H9 (cell line): ENCODE data around the gene SPATA6L. TPM values are rescaled to one million over a fixed set of nuclear protein-coding genes. Genes with fewer than 3 reads are reported as not detected.
A peak's percentile ranks its signal among the peaks of the same experiment; 100 is the strongest.

ENCODE experiments used
- DNase-seq: peaks from one replicate; pipeline ENCODE4 v3.0.0-alpha.2; 2017
- H2AFZ ChIP-seq: one replicate; pipeline ENCODE4 v1.6.1; 2013; ENCODE audit warnings: mild to moderate bottlenecking, low read length, control low read depth, moderate library complexity
- H2AK5ac ChIP-seq: 2 replicates; pipeline ENCODE4 v1.6.1; 2013; ENCODE audit warnings: low read length, control low read depth, mixed read lengths; ENCODE audit not compliant: insufficient read length
- H2BK120ac ChIP-seq: one replicate; pipeline ENCODE4 v1.6.1; 2013; ENCODE audit warnings: low read depth, mild to moderate bottlenecking, low read length, control low read depth, inconsistent platforms; ENCODE audit not compliant: poor library complexity, severe bottlenecking
- H2BK12ac ChIP-seq: 2 replicates; pipeline ENCODE4 v1.6.1; 2013; ENCODE audit warnings: low read length, control low read depth, mixed read lengths, low read depth; ENCODE audit not compliant: insufficient read length
- H2BK15ac ChIP-seq: 2 replicates; pipeline ENCODE4 v1.6.1; 2013; ENCODE audit warnings: low read depth, low read length, control low read depth
- H2BK20ac ChIP-seq: one replicate; pipeline ENCODE4 v1.6.1; 2013; ENCODE audit warnings: low read depth, mild to moderate bottlenecking, low read length, control low read depth, inconsistent platforms; ENCODE audit not compliant: poor library complexity, severe bottlenecking
- H2BK5ac ChIP-seq: 2 replicates; pipeline ENCODE4 v1.6.1; 2013; ENCODE audit warnings: low read length, control low read depth, mixed read lengths; ENCODE audit not compliant: insufficient read length
- H3K14ac ChIP-seq: 2 replicates; pipeline ENCODE4 v1.6.1; 2013; ENCODE audit warnings: low read length, control low read depth; ENCODE audit not compliant: insufficient read depth
- H3K18ac ChIP-seq: 2 replicates; pipeline ENCODE4 v1.6.1; 2013; ENCODE audit warnings: low read depth, mild to moderate bottlenecking, mixed read lengths, low read length, control low read depth; ENCODE audit not compliant: insufficient read length
- H3K23ac ChIP-seq: 2 replicates; pipeline ENCODE4 v1.6.1; 2013; ENCODE audit warnings: low read length, control low read depth, mixed read lengths, low read depth; ENCODE audit not compliant: insufficient read length
- H3K23me2 ChIP-seq: 2 replicates; pipeline ENCODE4 v1.6.1; 2013; ENCODE audit warnings: low read depth, mild to moderate bottlenecking, mixed read lengths, low read length, control low read depth; ENCODE audit not compliant: insufficient read length, poor library complexity, severe bottlenecking
- H3K27ac ChIP-seq: 2 replicates; pipeline ENCODE4 v1.5.1; 2013; ENCODE audit warnings: low read length, control low read depth, mixed read lengths, low read depth; ENCODE audit not compliant: insufficient read length
- H3K27me3 ChIP-seq: 2 replicates; pipeline ENCODE4 v1.6.1; 2013; ENCODE audit warnings: low read length, control low read depth, inconsistent platforms; ENCODE audit not compliant: insufficient read depth
- H3K4ac ChIP-seq: 2 replicates; pipeline ENCODE4 v1.6.1; 2013; ENCODE audit warnings: low read depth, mild to moderate bottlenecking, control low read depth, inconsistent platforms, low read length, moderate library complexity
- H3K4me1 ChIP-seq: 2 replicates; pipeline ENCODE4 v1.6.1; 2013; ENCODE audit warnings: low read length, control low read depth, inconsistent platforms; ENCODE audit not compliant: insufficient read depth
- H3K4me2 ChIP-seq: 2 replicates; pipeline ENCODE4 v1.6.1; 2013; ENCODE audit warnings: low read length, control low read depth, mixed read lengths; ENCODE audit not compliant: insufficient read length, insufficient read depth
- H3K56ac ChIP-seq: 2 replicates; pipeline ENCODE4 v1.6.1; 2013; ENCODE audit warnings: low read depth, mild to moderate bottlenecking, mixed read lengths, low read length, control low read depth; ENCODE audit not compliant: insufficient read length
- H3K79me1 ChIP-seq: 2 replicates; pipeline ENCODE4 v1.6.1; 2013; ENCODE audit warnings: low read depth, mild to moderate bottlenecking, moderate library complexity, low read length, control low read depth, inconsistent platforms; ENCODE audit not compliant: insufficient read depth, poor library complexity, severe bottlenecking
- H3K79me2 ChIP-seq: 2 replicates; pipeline ENCODE4 v1.6.1; 2013; ENCODE audit warnings: low read length, control low read depth, inconsistent platforms; ENCODE audit not compliant: insufficient read depth
- H3K9ac ChIP-seq: 2 replicates; pipeline ENCODE4 v1.6.1; 2013; ENCODE audit warnings: low read length, control low read depth, mixed read lengths; ENCODE audit not compliant: insufficient read length; ENCODE audit errors: extremely low read depth
- H3K9me3 ChIP-seq: one replicate; pipeline ENCODE4 v1.6.1; 2013; ENCODE audit warnings: low read depth, low read length, inconsistent platforms; ENCODE audit not compliant: control insufficient read depth
- H3T11ph ChIP-seq: one replicate; pipeline ENCODE4 v1.6.1; 2013; ENCODE audit warnings: mild to moderate bottlenecking, low read length, control low read depth, inconsistent platforms
- H4K20me1 ChIP-seq: one replicate; pipeline ENCODE4 v1.6.1; 2013; ENCODE audit not compliant: control insufficient read depth, insufficient read length, insufficient read depth
- H4K5ac ChIP-seq: 2 replicates; pipeline ENCODE4 v1.6.1; 2013; ENCODE audit warnings: low read depth, mild to moderate bottlenecking, mixed read lengths, low read length, control low read depth; ENCODE audit not compliant: insufficient read length
- H4K8ac ChIP-seq: replicated peaks from 2 replicates; pipeline ENCODE4 v1.6.1; 2013; ENCODE audit warnings: low read length, control low read depth, mixed read lengths, low read depth; ENCODE audit not compliant: insufficient read length
- H4K91ac ChIP-seq: 2 replicates; pipeline ENCODE4 v1.6.1; 2013; ENCODE audit warnings: low read depth, mild to moderate bottlenecking, moderate library complexity, mixed read lengths, low read length, control low read depth; ENCODE audit not compliant: insufficient read length
- H3K27ac Mint-ChIP-seq, 3 experiments: 2 replicates in 2 of 3; 3 replicates in 1 of 3; pipeline ENCODE4 v1.8.0; 2020 to 2021; ENCODE audit warnings: mixed read lengths in 3 of 3, mild to moderate bottlenecking in 1 of 3, moderate library complexity in 1 of 3
- H3K27me3 Mint-ChIP-seq: 2 replicates; pipeline ENCODE4 v1.8.0; 2021; ENCODE audit warnings: low read depth, mild to moderate bottlenecking, moderate library complexity, mixed read lengths
- H3K36me3 Mint-ChIP-seq, 3 experiments: 2 replicates in 2 of 3; 3 replicates in 1 of 3; pipeline ENCODE4 v1.8.0; 2020 to 2021; ENCODE audit warnings: low read depth in 3 of 3, mixed read lengths in 3 of 3; ENCODE audit not compliant: insufficient read depth in 1 of 3
- H3K4me1 Mint-ChIP-seq, 2 experiments: 2 replicates each; pipeline ENCODE4 v1.8.0; 2020; ENCODE audit warnings: mixed read lengths in 2 of 2
- H3K4me3 Mint-ChIP-seq, 2 experiments: 2 replicates in 1 of 2; 3 replicates in 1 of 2; pipeline ENCODE4 v1.8.0; 2020 to 2021; ENCODE audit warnings: mild to moderate bottlenecking in 2 of 2, mixed read lengths in 2 of 2, moderate library complexity in 1 of 2
- H3K9me3 Mint-ChIP-seq, 2 experiments: 2 replicates in 1 of 2; 3 replicates in 1 of 2; pipeline ENCODE4 v1.8.0; 2020; ENCODE audit warnings: mild to moderate bottlenecking in 2 of 2, mixed read lengths in 2 of 2, moderate library complexity in 1 of 2
- WGBS: extraction: QIAGEN DNeasy Blood & Tissue Kit; methylation state at CpG from one replicate; pipeline ENCODE4 v1.1.7; 2013; ENCODE audit warnings: missing lambda C conversion rate, low lambda C conversion rate, mixed read lengths; ENCODE audit not compliant: insufficient read length; ENCODE audit errors: extremely low coverage; 5-methylcytosine and 5-hydroxymethylcytosine counted together
- total RNA-seq: library from RNA; stranded (reverse); gene quantifications from 2 replicates; pipeline ENCODE4 v1.2.1, GENCODE V29; 2021
- TF ChIP-seq, protein P1 (sequence below): fragments of 200-600 bp; sonication (generic); conservative IDR thresholded peaks from 3 replicates; pipeline ENCODE4 v1.8.0; 2021; ENCODE audit warnings: antibody characterized with exemption, mild to moderate bottlenecking

Gene SPATA6L
- total RNA-seq, 1 experiment from 2014 or later: 0.87 TPM

DNA sequence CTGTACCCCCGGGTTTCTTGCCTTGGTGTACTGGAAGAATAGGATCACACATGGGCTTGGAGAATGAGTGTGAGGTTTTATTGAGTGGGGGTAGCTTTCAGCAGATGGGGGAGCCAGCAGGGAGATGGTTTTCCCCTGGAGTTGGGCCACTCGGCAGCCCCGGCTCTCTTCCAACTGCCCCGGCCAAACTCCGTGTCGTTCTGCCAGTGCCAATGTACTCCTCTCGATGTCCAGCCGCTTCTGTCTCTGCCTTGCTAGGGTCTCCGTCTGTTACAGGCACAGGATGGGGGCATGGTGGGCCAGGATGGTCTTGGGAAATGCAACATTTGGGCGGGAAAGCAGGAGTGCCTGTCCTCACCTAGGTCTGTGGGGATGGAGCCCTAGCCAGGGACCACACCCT lies 11.7 kb downstream of the SPATA6L start:
- H3T11ph ChIP-seq: no peak overlapping the region
- no peak overlapping the region for H3K18ac ChIP-seq
- Mint-ChIP-seq H3K27ac (peak overlapping the region in 1 of 3 experiments; percentile 9; a peak in 1 of 7 replicates), H3K27me3 (no peaks in the 10 kb centered on the region), H3K36me3 (no peaks in the 10 kb centered on the region), H3K4me3 (no peak overlapping the region), H3K9me3 (no peaks in the 10 kb centered on the region), H3K4me1 (peaks cover 9 to 15% of the 10 kb centered on the region in 2 experiments)
- H2BK120ac ChIP-seq: no peak overlapping the region
- H3K79me2 ChIP-seq: no peaks in the 10 kb centered on the region
- H3K4me1 ChIP-seq: no peaks in the 10 kb centered on the region
- no peak overlapping the region for H2BK5ac ChIP-seq
- no peak overlapping the region for H3K4me2 ChIP-seq
- no peak overlapping the region for H3K14ac ChIP-seq
- H3K56ac ChIP-seq: no peak overlapping the region
- no peak overlapping the region for H3K27ac ChIP-seq
- no peak overlapping the region for H2BK20ac ChIP-seq
- H4K91ac ChIP-seq: no peak overlapping the region
- H3K9ac ChIP-seq: no peak overlapping the region
- H3K9me3 ChIP-seq: no peaks in the 10 kb centered on the region
- no peak overlapping the region for H2AK5ac ChIP-seq
- TF ChIP-seq, protein P1, sequence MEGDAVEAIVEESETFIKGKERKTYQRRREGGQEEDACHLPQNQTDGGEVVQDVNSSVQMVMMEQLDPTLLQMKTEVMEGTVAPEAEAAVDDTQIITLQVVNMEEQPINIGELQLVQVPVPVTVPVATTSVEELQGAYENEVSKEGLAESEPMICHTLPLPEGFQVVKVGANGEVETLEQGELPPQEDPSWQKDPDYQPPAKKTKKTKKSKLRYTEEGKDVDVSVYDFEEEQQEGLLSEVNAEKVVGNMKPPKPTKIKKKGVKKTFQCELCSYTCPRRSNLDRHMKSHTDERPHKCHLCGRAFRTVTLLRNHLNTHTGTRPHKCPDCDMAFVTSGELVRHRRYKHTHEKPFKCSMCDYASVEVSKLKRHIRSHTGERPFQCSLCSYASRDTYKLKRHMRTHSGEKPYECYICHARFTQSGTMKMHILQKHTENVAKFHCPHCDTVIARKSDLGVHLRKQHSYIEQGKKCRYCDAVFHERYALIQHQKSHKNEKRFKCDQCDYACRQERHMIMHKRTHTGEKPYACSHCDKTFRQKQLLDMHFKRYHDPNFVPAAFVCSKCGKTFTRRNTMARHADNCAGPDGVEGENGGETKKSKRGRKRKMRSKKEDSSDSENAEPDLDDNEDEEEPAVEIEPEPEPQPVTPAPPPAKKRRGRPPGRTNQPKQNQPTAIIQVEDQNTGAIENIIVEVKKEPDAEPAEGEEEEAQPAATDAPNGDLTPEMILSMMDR: no peak
- no peak for DNase-seq
- H4K8ac ChIP-seq: no peak overlapping the region
- H3K79me1 ChIP-seq: no peaks in the 10 kb centered on the region
- H4K20me1 ChIP-seq: no peaks in the 10 kb centered on the region
- no peak overlapping the region for H2BK12ac ChIP-seq
- H2BK15ac ChIP-seq: no peak overlapping the region
- H3K23me2 ChIP-seq: no peaks in the 10 kb centered on the region
- H3K23ac ChIP-seq: no peak overlapping the region
- WGBS: no CpG with 5 or more reads among the region's 10 CpGs
- no peak overlapping the region for H4K5ac ChIP-seq
- no peaks in the 10 kb centered on the region for H3K27me3 ChIP-seq
- H3K4ac ChIP-seq: no peak overlapping the region
- H2AFZ ChIP-seq: no peak overlapping the region
